Measurements from ENCODE around the gene TBC1D10A. TPM values are rescaled to one million over a fixed set of nuclear protein-coding genes. Genes with fewer than 3 reads are reported as not detected.

The TBC1D10A gene
- total RNA-seq, 1 donor from 2014 or later, result 51.3 TPM

GRCh38 chr22:30371981-30372380 is 45.2 kb upstream of the TBC1D10A start:
- Histone ChIP-seq H3K4me3 (no peak overlapping the region), H3K27me3 (no peaks in the 10 kb centered on the region), H3K9me3 (no peaks in the 10 kb centered on the region), H3K4me1 (no peaks in the 10 kb centered on the region), H3K36me3 (no peaks in the 10 kb centered on the region), H3K27ac (no peak overlapping the region)
- intact Hi-C loops (cut with DNase I), result loop anchor here (10.0 kb wide), 1 partner anchor 267 kb away; no protein-coding TSS in a partner anchor
- no peak for TF ChIP-seq CTCF (IDR thresholded peaks at IDR 0.05)
- TF ChIP-seq POLR2AphosphoS5 (IDR thresholded peaks at IDR 0.05; ENCODE audit: insufficient read depth in 1 of 2, low read depth in 1 of 2), result no peak
- no peak for TF ChIP-seq POLR2A (IDR thresholded peaks at IDR 0.05)
- DNase-seq (ENCODE audit: extremely low spot score in 2 of 2), result no peak

GRCh38 chr22:30371321-30371720 is 44.6 kb upstream of the TBC1D10A start:
- H3K36me3 ChIP-seq, result no peaks in the 10 kb centered on the region
- no peaks in the 10 kb centered on the region for H3K4me1 ChIP-seq
- H3K9me3 ChIP-seq, result no peaks in the 10 kb centered on the region
- no peak for DNase-seq (ENCODE audit: extremely low spot score in 2 of 2)
- H3K27ac ChIP-seq, result no peak overlapping the region
- no peak overlapping the region for H3K4me3 ChIP-seq
- intact Hi-C loops (cut with DNase I), result loop anchor here (10.0 kb wide), 1 partner anchor 267 kb away; no protein-coding TSS in a partner anchor
- no peaks in the 10 kb centered on the region for H3K27me3 ChIP-seq
- TF ChIP-seq CTCF (IDR thresholded peaks at IDR 0.05) (no peak), POLR2AphosphoS5 (IDR thresholded peaks at IDR 0.05; ENCODE audit: insufficient read depth in 1 of 2, low read depth in 1 of 2) (no peak), POLR2A (IDR thresholded peaks at IDR 0.05) (no peak)

- no peaks in the 10 kb centered on the region for H3K9me3 ChIP-seq
- DNase-seq (ENCODE audit: extremely low spot score in 2 of 2), result no peak
- no peaks in the 10 kb centered on the region for H3K27me3 ChIP-seq
- H3K27ac ChIP-seq, result no peak overlapping the region
- H3K4me1 ChIP-seq, result no peaks in the 10 kb centered on the region
- no peak overlapping the region for H3K4me3 ChIP-seq
- TF ChIP-seq POLR2A (IDR thresholded peaks at IDR 0.05) (no peak), POLR2AphosphoS5 (IDR thresholded peaks at IDR 0.05; ENCODE audit: insufficient read depth in 1 of 2, low read depth in 1 of 2) (no peak), CTCF (IDR thresholded peaks at IDR 0.05) (no peak)
- no peaks in the 10 kb centered on the region for H3K36me3 ChIP-seq
- intact Hi-C loops (cut with DNase I), result loop anchor here (10.0 kb wide), 1 partner anchor 266 kb away; no protein-coding TSS in a partner anchor
Observed at GRCh38 chr22:30370641-30371230, 44.0 kb upstream of the TBC1D10A start.

GRCh38 chr22:30368420-30368819 is 41.7 kb upstream of the TBC1D10A start:
- no peak for TF ChIP-seq POLR2A (IDR thresholded peaks at IDR 0.05)
- no peak for TF ChIP-seq POLR2AphosphoS5 (IDR thresholded peaks at IDR 0.05; ENCODE audit: insufficient read depth in 1 of 2, low read depth in 1 of 2)
- no peak for TF ChIP-seq CTCF (IDR thresholded peaks at IDR 0.05)
- intact Hi-C loops (cut with DNase I), result no loop called here
- no peaks in the 10 kb centered on the region for H3K4me1 ChIP-seq
- H3K4me3 ChIP-seq, result no peak overlapping the region
- H3K36me3 ChIP-seq, result no peaks in the 10 kb centered on the region
- H3K27me3 ChIP-seq, result no peaks in the 10 kb centered on the region
- no peak for DNase-seq (ENCODE audit: extremely low spot score in 2 of 2)
- no peak overlapping the region for H3K27ac ChIP-seq
- H3K9me3 ChIP-seq, result no peaks in the 10 kb centered on the region

- Histone ChIP-seq H3K4me1 (no peaks in the 10 kb centered on the region), H3K27ac (no peak overlapping the region), H3K27me3 (no peaks in the 10 kb centered on the region), H3K36me3 (no peaks in the 10 kb centered on the region), H3K4me3 (no peak overlapping the region), H3K9me3 (no peaks in the 10 kb centered on the region)
- DNase-seq (ENCODE audit: extremely low spot score in 2 of 2), result no peak
- intact Hi-C loops (cut with DNase I), result no loop called here
- no peak for TF ChIP-seq POLR2A (IDR thresholded peaks at IDR 0.05)
- TF ChIP-seq CTCF (IDR thresholded peaks at IDR 0.05), result no peak
- no peak for TF ChIP-seq POLR2AphosphoS5 (IDR thresholded peaks at IDR 0.05; ENCODE audit: insufficient read depth in 1 of 2, low read depth in 1 of 2)
Observed at GRCh38 chr22:30365891-30366290, 39.1 kb upstream of the TBC1D10A start.
